ENCODE measurements around the gene THG1L.
"Not testable (repeated sequence)": the region's sequence is repeated elsewhere in the genome, so short reads cannot be mapped to it uniquely, and the experiment has no call there.

The THG1L gene

GRCh38 chr5:157731272-157732129, at the start of gene THG1L:
Gene THG1L (plus strand): TSS chr5:157731420. CDS start chr5:157731441, 21 bp downstream.
- peak; percentile 93 for DNase-seq (ENCODE audit: low read depth in 2 of 2)

GRCh38 chr5:157682257-157682656, 49.0 kb upstream of the THG1L start:
- no peak for DNase-seq (ENCODE audit: low read depth in 2 of 2)

- not testable (repeated sequence) for DNase-seq (ENCODE audit: low read depth in 2 of 2)
These were observed 44.7 kb upstream of the THG1L start for GRCh38 chr5:157686276-157687197.

- no peak for DNase-seq (ENCODE audit: low read depth in 2 of 2)
These were observed 44.0 kb upstream of the THG1L start for GRCh38 chr5:157687198-157687554.

GRCh38 chr5:157689942-157690689, 41.1 kb upstream of the THG1L start:
- no peak for DNase-seq (ENCODE audit: low read depth in 2 of 2)

- no peak for DNase-seq (ENCODE audit: low read depth in 2 of 2)
These were observed 40.4 kb upstream of the THG1L start for GRCh38 chr5:157690690-157691433.

- not testable (repeated sequence) for DNase-seq (ENCODE audit: low read depth in 2 of 2)
These were observed 37.4 kb upstream of the THG1L start for GRCh38 chr5:157693816-157694215.

- DNase-seq (ENCODE audit: low read depth in 2 of 2): not testable (repeated sequence)
These were observed 35.1 kb upstream of the THG1L start for GRCh38 chr5:157696154-157696553.

- not testable (repeated sequence) for DNase-seq (ENCODE audit: low read depth in 2 of 2)
These were observed 32.5 kb upstream of the THG1L start for GRCh38 chr5:157698674-157699073.

GRCh38 chr5:157703736-157704135, 27.5 kb upstream of the THG1L start:
- DNase-seq (ENCODE audit: low read depth in 2 of 2): no peak

- DNase-seq (ENCODE audit: low read depth in 2 of 2): no peak
These were observed 22.4 kb upstream of the THG1L start for GRCh38 chr5:157708866-157709265.

GRCh38 chr5:157709346-157709745, 21.9 kb upstream of the THG1L start:
- DNase-seq (ENCODE audit: low read depth in 2 of 2): no peak

- DNase-seq (ENCODE audit: low read depth in 2 of 2): no peak
These were observed 20.8 kb upstream of the THG1L start for GRCh38 chr5:157710431-157710830.

- DNase-seq (ENCODE audit: low read depth in 2 of 2): peak; percentile 61 to 64
These were observed 20.3 kb upstream of the THG1L start for GRCh38 chr5:157710882-157711281.

GRCh38 chr5:157713830-157714595, 17.2 kb upstream of the THG1L start:
- no peak for DNase-seq (ENCODE audit: low read depth in 2 of 2)

GRCh38 chr5:157714596-157714864, 16.7 kb upstream of the THG1L start:
- DNase-seq (ENCODE audit: low read depth in 2 of 2): no peak

- DNase-seq (ENCODE audit: low read depth in 2 of 2): peak; percentile 45 to 54
These were observed 12.7 kb upstream of the THG1L start for GRCh38 chr5:157718519-157718918.

GRCh38 chr5:157719245-157719644, 12.0 kb upstream of the THG1L start:
- DNase-seq (ENCODE audit: low read depth in 2 of 2): no peak

- no peak for DNase-seq (ENCODE audit: low read depth in 2 of 2)
These were observed 10.1 kb upstream of the THG1L start for GRCh38 chr5:157721159-157721558.

GRCh38 chr5:157722895-157723294, 8.3 kb upstream of the THG1L start:
- DNase-seq (ENCODE audit: low read depth in 2 of 2): not testable (repeated sequence)

GRCh38 chr5:157726607-157727006, 4.6 kb upstream of the THG1L start:
- DNase-seq (ENCODE audit: low read depth in 2 of 2): not testable (repeated sequence)

Data from fibroblast of skin of left biceps (primary cell).